ENCODE results near the gene COPZ1.

The COPZ1 gene

GRCh38 chr12:54388237-54389133 is 63.6 kb downstream of the COPZ1 start:
- Histone ChIP-seq H3K4me3 (ENCODE audit: low read length) (no peak overlapping the region), H3K4me1 (ENCODE audit: insufficient read depth, low read length) (peaks cover 24% of the 10 kb centered on the region), H2AFZ (ENCODE audit: low read depth, low read length) (no peak overlapping the region), H3K27me3 (ENCODE audit: insufficient read depth, low read length) (peaks cover 3% of the 10 kb centered on the region), H3K9me3 (ENCODE audit: low read length) (no peaks in the 10 kb centered on the region), H3K36me3 (ENCODE audit: insufficient read depth, low read length) (no peaks in the 10 kb centered on the region)

- H3K4me3 ChIP-seq (ENCODE audit: low read length) = no peak overlapping the region
- peaks cover 3% of the 10 kb centered on the region for H3K27me3 ChIP-seq (ENCODE audit: insufficient read depth, low read length)
- no peaks in the 10 kb centered on the region for H3K36me3 ChIP-seq (ENCODE audit: insufficient read depth, low read length)
- peaks cover 24% of the 10 kb centered on the region for H3K4me1 ChIP-seq (ENCODE audit: insufficient read depth, low read length)
- no peaks in the 10 kb centered on the region for H3K9me3 ChIP-seq (ENCODE audit: low read length)
- H2AFZ ChIP-seq (ENCODE audit: low read depth, low read length) = no peak overlapping the region
Observed at GRCh38 chr12:54389134-54389508, 64.2 kb downstream of the COPZ1 start.

GRCh38 chr12:54389607-54390175 is 64.8 kb downstream of the COPZ1 start:
- Histone ChIP-seq H3K4me3 (ENCODE audit: low read length) (no peak overlapping the region), H2AFZ (ENCODE audit: low read depth, low read length) (no peak overlapping the region), H3K4me1 (ENCODE audit: insufficient read depth, low read length) (peaks cover 24% of the 10 kb centered on the region)

GRCh38 chr12:54390176-54390667 is 65.3 kb downstream of the COPZ1 start:
- Histone ChIP-seq H3K9me3 (ENCODE audit: low read length) (no peaks in the 10 kb centered on the region), H3K4me1 (ENCODE audit: insufficient read depth, low read length) (peaks cover 21% of the 10 kb centered on the region), H3K4me3 (ENCODE audit: low read length) (no peak overlapping the region)

More at GRCh38 chr12:54389607-54390175, 64.8 kb downstream of the COPZ1 start:
- Histone ChIP-seq H3K27me3 (ENCODE audit: insufficient read depth, low read length) (peaks cover 3% of the 10 kb centered on the region), H3K36me3 (ENCODE audit: insufficient read depth, low read length) (no peaks in the 10 kb centered on the region), H3K9me3 (ENCODE audit: low read length) (no peaks in the 10 kb centered on the region)

GRCh38 chr12:54390668-54391551 is 66.0 kb downstream of the COPZ1 start:
- Histone ChIP-seq H3K4me3 (ENCODE audit: low read length) (no peak overlapping the region), H3K36me3 (ENCODE audit: insufficient read depth, low read length) (no peaks in the 10 kb centered on the region), H3K4me1 (ENCODE audit: insufficient read depth, low read length) (peaks cover 15% of the 10 kb centered on the region), H2AFZ (ENCODE audit: low read depth, low read length) (no peak overlapping the region), H3K27me3 (ENCODE audit: insufficient read depth, low read length) (peaks cover 3% of the 10 kb centered on the region), H3K9me3 (ENCODE audit: low read length) (no peaks in the 10 kb centered on the region)

More at GRCh38 chr12:54390176-54390667, 65.3 kb downstream of the COPZ1 start:
- peaks cover 3% of the 10 kb centered on the region for H3K27me3 ChIP-seq (ENCODE audit: insufficient read depth, low read length)
- no peaks in the 10 kb centered on the region for H3K36me3 ChIP-seq (ENCODE audit: insufficient read depth, low read length)
- H2AFZ ChIP-seq (ENCODE audit: low read depth, low read length) = no peak overlapping the region

GRCh38 chr12:54392485-54393206 is 67.7 kb downstream of the COPZ1 start:
- Histone ChIP-seq H3K4me3 (ENCODE audit: low read length) (no peak overlapping the region), H3K27me3 (ENCODE audit: insufficient read depth, low read length) (peaks cover 3% of the 10 kb centered on the region), H3K9me3 (ENCODE audit: low read length) (no peaks in the 10 kb centered on the region), H2AFZ (ENCODE audit: low read depth, low read length) (no peak overlapping the region), H3K36me3 (ENCODE audit: insufficient read depth, low read length) (no peaks in the 10 kb centered on the region), H3K4me1 (ENCODE audit: insufficient read depth, low read length) (peaks cover 3% of the 10 kb centered on the region)

- H3K27me3 ChIP-seq (ENCODE audit: insufficient read depth, low read length) = peaks cover 1% of the 10 kb centered on the region
- no peak overlapping the region for H3K4me3 ChIP-seq (ENCODE audit: low read length)
- no peak overlapping the region for H2AFZ ChIP-seq (ENCODE audit: low read depth, low read length)
- H3K36me3 ChIP-seq (ENCODE audit: insufficient read depth, low read length) = no peaks in the 10 kb centered on the region
- H3K9me3 ChIP-seq (ENCODE audit: low read length) = no peaks in the 10 kb centered on the region
- peaks cover 3% of the 10 kb centered on the region for H3K4me1 ChIP-seq (ENCODE audit: insufficient read depth, low read length)
Observed at GRCh38 chr12:54393207-54393609, 68.3 kb downstream of the COPZ1 start.

GRCh38 chr12:54393743-54394142 is 68.8 kb downstream of the COPZ1 start:
- no peaks in the 10 kb centered on the region for H3K9me3 ChIP-seq (ENCODE audit: low read length)
- H3K27me3 ChIP-seq (ENCODE audit: insufficient read depth, low read length) = no peaks in the 10 kb centered on the region
- peaks cover 3% of the 10 kb centered on the region for H3K4me1 ChIP-seq (ENCODE audit: insufficient read depth, low read length)
- H2AFZ ChIP-seq (ENCODE audit: low read depth, low read length) = no peak overlapping the region
- no peak overlapping the region for H3K4me3 ChIP-seq (ENCODE audit: low read length)
- no peaks in the 10 kb centered on the region for H3K36me3 ChIP-seq (ENCODE audit: insufficient read depth, low read length)

- no peaks in the 10 kb centered on the region for H3K36me3 ChIP-seq (ENCODE audit: insufficient read depth, low read length)
- no peak overlapping the region for H2AFZ ChIP-seq (ENCODE audit: low read depth, low read length)
- no peaks in the 10 kb centered on the region for H3K9me3 ChIP-seq (ENCODE audit: low read length)
- H3K4me1 ChIP-seq (ENCODE audit: insufficient read depth, low read length) = peaks cover 3% of the 10 kb centered on the region
- H3K4me3 ChIP-seq (ENCODE audit: low read length) = no peak overlapping the region
- H3K27me3 ChIP-seq (ENCODE audit: insufficient read depth, low read length) = no peaks in the 10 kb centered on the region
Observed at GRCh38 chr12:54394281-54394719, 69.4 kb downstream of the COPZ1 start.

GRCh38 chr12:54394986-54395385 is 70.1 kb downstream of the COPZ1 start:
- no peak overlapping the region for H2AFZ ChIP-seq (ENCODE audit: low read depth, low read length)
- H3K4me3 ChIP-seq (ENCODE audit: low read length) = no peak overlapping the region
- peaks cover 3% of the 10 kb centered on the region for H3K4me1 ChIP-seq (ENCODE audit: insufficient read depth, low read length)
- H3K36me3 ChIP-seq (ENCODE audit: insufficient read depth, low read length) = no peaks in the 10 kb centered on the region
- H3K9me3 ChIP-seq (ENCODE audit: low read length) = no peaks in the 10 kb centered on the region
- no peaks in the 10 kb centered on the region for H3K27me3 ChIP-seq (ENCODE audit: insufficient read depth, low read length)

- Histone ChIP-seq H3K36me3 (ENCODE audit: insufficient read depth, low read length) (no peaks in the 10 kb centered on the region), H3K9me3 (ENCODE audit: low read length) (no peaks in the 10 kb centered on the region), H3K4me1 (ENCODE audit: insufficient read depth, low read length) (no peaks in the 10 kb centered on the region), H3K27me3 (ENCODE audit: insufficient read depth, low read length) (no peaks in the 10 kb centered on the region), H3K4me3 (ENCODE audit: low read length) (no peak overlapping the region), H2AFZ (ENCODE audit: low read depth, low read length) (no peak overlapping the region)
Observed at GRCh38 chr12:54395545-54395944, 70.6 kb downstream of the COPZ1 start.

- no peaks in the 10 kb centered on the region for H3K27me3 ChIP-seq (ENCODE audit: insufficient read depth, low read length)
Observed at GRCh38 chr12:54397157-54397556, 72.2 kb downstream of the COPZ1 start.

More at GRCh38 chr12:54397157-54397556, 72.2 kb downstream of the COPZ1 start:
- Histone ChIP-seq H3K4me3 (ENCODE audit: low read length) (no peak overlapping the region), H2AFZ (ENCODE audit: low read depth, low read length) (no peak overlapping the region), H3K9me3 (ENCODE audit: low read length) (no peaks in the 10 kb centered on the region), H3K4me1 (ENCODE audit: insufficient read depth, low read length) (no peaks in the 10 kb centered on the region), H3K36me3 (ENCODE audit: insufficient read depth, low read length) (no peaks in the 10 kb centered on the region)

All from neuron (in vitro differentiated cells).